Vagina (tissue), 2 donors: ENCODE measurements around the gene PITRM1. TPM values are rescaled to one million over a fixed set of nuclear protein-coding genes. Genes with fewer than 3 reads are reported as not detected.

Source experiments
- DNase-seq, 2 donors: peaks; one replicate each; pipeline ENCODE4 v3.0.0-alpha.2; 2017; ENCODE audit errors: extremely low spot score in 2 of 2
- H3K27ac ChIP-seq: fragments of 200-600 bp; sonication (generic); one replicate; pipeline ENCODE4 v1.5.1; 2019
- H3K27me3 ChIP-seq: fragments of 200-600 bp; sonication (generic); one replicate; pipeline ENCODE4 v1.5.1; 2019
- H3K36me3 ChIP-seq, 2 donors: fragments of 200-600 bp; sonication (generic); one replicate each; pipeline ENCODE4 v1.5.1; 2017 to 2019
- H3K4me1 ChIP-seq: fragments of 200-600 bp; sonication (generic); one replicate; pipeline ENCODE4 v1.5.1; 2019
- H3K4me3 ChIP-seq, 2 donors: fragments of 200-600 bp; sonication (generic); 1 replicate in 1 of 2; 2 replicates in 1 of 2; pipeline ENCODE4 v1.5.1; 2016 to 2019
- H3K9me3 ChIP-seq: fragments of 200-600 bp; sonication (generic); one replicate; pipeline ENCODE4 v1.5.1; 2019
- CTCF ChIP-seq, 3 experiments: fragments of 450-650 bp in 2 of 3; fragments of 200-600 bp in 1 of 3; sonication (generic) in 1 of 3; IDR thresholded peaks; one replicate each; pipeline ENCODE4 v1.5.1; 2017 to 2019; ENCODE audit warnings: antibody characterized with exemption in 3 of 3, mild to moderate bottlenecking in 2 of 3, moderate library complexity in 2 of 3
- POLR2A ChIP-seq, 2 donors: fragments of 450-650 bp; IDR thresholded peaks; one replicate each; pipeline ENCODE4 v1.6.1; 2017; ENCODE audit warnings: antibody characterized with exemption in 2 of 2, mild to moderate bottlenecking in 2 of 2, moderate library complexity in 2 of 2
- POLR2AphosphoS5 ChIP-seq, 2 donors: sonication (generic); formaldehyde crosslinking; IDR thresholded peaks; one replicate each; pipeline ENCODE4 v1.9.0; 2017; ENCODE audit warnings: antibody characterized with exemption in 2 of 2, mild to moderate bottlenecking in 2 of 2, low read depth in 1 of 2; ENCODE audit not compliant: insufficient read depth in 1 of 2
- intact Hi-C: fragments of 100-400 bp; cut with DNase I; formaldehyde crosslinking; loops from one replicate; pipeline ENCODE4 v1.15.1; 2023
- total RNA-seq: library from RNA; depleted of rRNA; stranded (reverse); fragments of >200 nt; gene quantifications from one replicate; pipeline ENCODE4 v1.2.3, GENCODE V29; 2016

The PITRM1 gene
- total RNA-seq, 1 donor from 2014 or later, result 58.9 TPM

GRCh38 chr10:3095373-3096139, 77.0 kb downstream of the PITRM1 start:
- peaks cover 35% of the 10 kb centered on the region for H3K4me1 ChIP-seq
- no peak for DNase-seq
- no peaks in the 10 kb centered on the region for H3K9me3 ChIP-seq
- peak overlapping the region; percentile 10 to 15 for H3K4me3 ChIP-seq
- peak overlapping the region; percentile 79 for H3K27ac ChIP-seq
- H3K27me3 ChIP-seq, result no peaks in the 10 kb centered on the region
- peaks cover 0 to 4% of the 10 kb centered on the region in 2 donors for H3K36me3 ChIP-seq
- intact Hi-C loops, result no loop called here
- no peak for TF ChIP-seq CTCF (IDR thresholded peaks at IDR 0.05)
- no peak for TF ChIP-seq POLR2A (IDR thresholded peaks at IDR 0.05)
- TF ChIP-seq POLR2AphosphoS5 (IDR thresholded peaks at IDR 0.05; ENCODE audit: insufficient read depth in 1 of 2, low read depth in 1 of 2), result peak; percentile 31 to 99

GRCh38 chr10:3094609-3095036, 78.0 kb downstream of the PITRM1 start:
- Histone ChIP-seq H3K27ac (peak overlapping the region; percentile 79), H3K36me3 (no peaks in the 10 kb centered on the region), H3K9me3 (no peaks in the 10 kb centered on the region), H3K27me3 (no peaks in the 10 kb centered on the region), H3K4me3 (no peak overlapping the region), H3K4me1 (peaks cover 39% of the 10 kb centered on the region)
- intact Hi-C loops, result no loop called here
- DNase-seq, result no peak
- TF ChIP-seq CTCF (IDR thresholded peaks at IDR 0.05) (no peak), POLR2AphosphoS5 (IDR thresholded peaks at IDR 0.05; ENCODE audit: insufficient read depth in 1 of 2, low read depth in 1 of 2) (no peak), POLR2A (IDR thresholded peaks at IDR 0.05) (no peak)

- Histone ChIP-seq H3K27ac (no peak overlapping the region), H3K9me3 (no peaks in the 10 kb centered on the region), H3K4me1 (peaks cover 39% of the 10 kb centered on the region), H3K4me3 (no peak overlapping the region), H3K27me3 (no peaks in the 10 kb centered on the region), H3K36me3 (no peaks in the 10 kb centered on the region)
- TF ChIP-seq CTCF (IDR thresholded peaks at IDR 0.05) (no peak), POLR2AphosphoS5 (IDR thresholded peaks at IDR 0.05; ENCODE audit: insufficient read depth in 1 of 2, low read depth in 1 of 2) (no peak), POLR2A (IDR thresholded peaks at IDR 0.05) (no peak)
- intact Hi-C loops, result no loop called here
- DNase-seq, result no peak
Observed at GRCh38 chr10:3093996-3094395, 78.6 kb downstream of the PITRM1 start.

- Histone ChIP-seq H3K36me3 (no peaks in the 10 kb centered on the region), H3K27me3 (no peaks in the 10 kb centered on the region), H3K4me3 (no peak overlapping the region), H3K4me1 (peaks cover 39% of the 10 kb centered on the region), H3K27ac (no peak overlapping the region), H3K9me3 (no peaks in the 10 kb centered on the region)
- DNase-seq, result no peak
- intact Hi-C loops, result no loop called here
- no peak for TF ChIP-seq CTCF (IDR thresholded peaks at IDR 0.05)
- TF ChIP-seq POLR2A (IDR thresholded peaks at IDR 0.05), result no peak
Observed at GRCh38 chr10:3091921-3092320, 80.7 kb downstream of the PITRM1 start.
